Peyer's patch (tissue), 4 donors: ENCODE measurements around the gene RBPJ. TPM values are rescaled to one million over a fixed set of nuclear protein-coding genes. Genes with fewer than 3 reads are reported as not detected.

Experiments
- DNase-seq, 3 donors: peaks; one replicate each; pipeline ENCODE4 v3.0.0-alpha.2; 2017 to 2019
- H3K27ac ChIP-seq, 4 donors: fragments of 200-600 bp; sonication (generic); one replicate each; pipeline ENCODE4 v1.5.1; 2016 to 2019
- H3K27me3 ChIP-seq, 2 donors: fragments of 200-600 bp; sonication (generic); one replicate each; pipeline ENCODE4 v1.5.1; 2019
- H3K36me3 ChIP-seq, 3 donors: fragments of 200-600 bp; sonication (generic); one replicate each; pipeline ENCODE4 v1.5.1; 2016 to 2019
- H3K4me1 ChIP-seq, 4 donors: fragments of 200-600 bp; sonication (generic); one replicate each; pipeline ENCODE4 v1.5.1; 2016 to 2019
- H3K4me3 ChIP-seq, 4 donors: fragments of 200-600 bp; sonication (generic); 1 replicate in 3 of 4; 2 replicates in 1 of 4; pipeline ENCODE4 v1.5.1; 2016 to 2019; ENCODE audit warnings: mild to moderate bottlenecking in 1 of 4
- H3K9me3 ChIP-seq, 4 donors: fragments of 200-600 bp; sonication (generic); one replicate each; pipeline ENCODE4 v1.5.1; 2016 to 2019; ENCODE audit warnings: mild to moderate bottlenecking in 1 of 4
- POLR2A ChIP-seq, 2 donors: fragments of 450-650 bp; IDR thresholded peaks; one replicate each; pipeline ENCODE4 v1.5.1; 2017; ENCODE audit warnings: antibody characterized with exemption in 2 of 2, mild to moderate bottlenecking in 2 of 2, moderate library complexity in 2 of 2
- total RNA-seq, 4 donors: library from RNA; depleted of rRNA; stranded (reverse); fragments of >200 nt; gene quantifications; one replicate each; pipeline ENCODE4 v1.1.0, GENCODE V29; 2016
- TF ChIP-seq, protein P1 (sequence below), 6 experiments: fragments of 450-650 bp in 4 of 6; fragments of 200-600 bp in 2 of 6; sonication (generic) in 1 of 6; IDR thresholded peaks; one replicate each; pipeline ENCODE4 v1.5.1; 2017 to 2019; ENCODE audit warnings: antibody characterized with exemption in 6 of 6, mild to moderate bottlenecking in 3 of 6, moderate library complexity in 1 of 6

RBPJ gene
- total RNA-seq, 4 donors from 2014 or later, result 27.6 to 105 (median 42.8) TPM

- DNase-seq, result no peak
- TF ChIP-seq, protein P1, sequence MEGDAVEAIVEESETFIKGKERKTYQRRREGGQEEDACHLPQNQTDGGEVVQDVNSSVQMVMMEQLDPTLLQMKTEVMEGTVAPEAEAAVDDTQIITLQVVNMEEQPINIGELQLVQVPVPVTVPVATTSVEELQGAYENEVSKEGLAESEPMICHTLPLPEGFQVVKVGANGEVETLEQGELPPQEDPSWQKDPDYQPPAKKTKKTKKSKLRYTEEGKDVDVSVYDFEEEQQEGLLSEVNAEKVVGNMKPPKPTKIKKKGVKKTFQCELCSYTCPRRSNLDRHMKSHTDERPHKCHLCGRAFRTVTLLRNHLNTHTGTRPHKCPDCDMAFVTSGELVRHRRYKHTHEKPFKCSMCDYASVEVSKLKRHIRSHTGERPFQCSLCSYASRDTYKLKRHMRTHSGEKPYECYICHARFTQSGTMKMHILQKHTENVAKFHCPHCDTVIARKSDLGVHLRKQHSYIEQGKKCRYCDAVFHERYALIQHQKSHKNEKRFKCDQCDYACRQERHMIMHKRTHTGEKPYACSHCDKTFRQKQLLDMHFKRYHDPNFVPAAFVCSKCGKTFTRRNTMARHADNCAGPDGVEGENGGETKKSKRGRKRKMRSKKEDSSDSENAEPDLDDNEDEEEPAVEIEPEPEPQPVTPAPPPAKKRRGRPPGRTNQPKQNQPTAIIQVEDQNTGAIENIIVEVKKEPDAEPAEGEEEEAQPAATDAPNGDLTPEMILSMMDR (IDR thresholded peaks at IDR 0.05), result no peak
- TF ChIP-seq POLR2A (IDR thresholded peaks at IDR 0.05), result no peak
- Histone ChIP-seq H3K4me1 (no peaks in the 10 kb centered on the region), H3K4me3 (no peak overlapping the region), H3K9me3 (no peaks in the 10 kb centered on the region), H3K27ac (no peak overlapping the region), H3K27me3 (no peaks in the 10 kb centered on the region), H3K36me3 (no peaks in the 10 kb centered on the region)
Observed at GRCh38 chr4:26298198-26298947, 22.4 kb upstream of the RBPJ start.

DNA sequence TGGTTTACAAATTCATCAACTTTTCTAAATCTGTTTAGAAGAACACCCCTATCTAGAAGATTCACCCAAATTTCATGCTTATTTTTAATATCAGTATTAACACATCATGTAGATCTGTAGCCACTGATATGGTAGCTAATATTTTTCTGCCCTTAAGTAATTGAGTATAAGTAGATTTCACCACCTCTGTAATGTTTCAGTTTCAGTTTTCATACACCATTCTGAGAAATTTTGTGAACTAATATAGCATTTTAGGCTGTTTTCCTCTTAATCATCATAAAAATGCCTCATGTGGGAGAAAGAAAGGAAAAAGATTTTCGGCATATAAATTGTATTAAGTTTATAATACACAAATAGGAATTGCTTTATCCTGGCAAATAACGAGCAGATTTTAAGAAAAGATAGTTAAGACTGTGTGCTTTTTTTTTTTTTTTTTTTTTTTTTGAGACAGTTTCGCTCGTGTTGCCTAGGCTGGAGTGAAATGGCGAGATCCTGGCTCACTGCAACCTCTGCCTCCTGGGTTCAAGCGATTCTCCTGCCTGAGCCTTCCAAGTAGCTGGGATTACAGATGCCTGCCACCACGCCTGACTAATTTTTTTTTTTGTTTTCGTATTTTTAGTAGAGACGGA lies 21.4 kb upstream of the RBPJ start:
- Histone ChIP-seq H3K4me1 (no peaks in the 10 kb centered on the region), H3K27me3 (no peaks in the 10 kb centered on the region), H3K36me3 (no peaks in the 10 kb centered on the region), H3K4me3 (no peak overlapping the region), H3K9me3 (no peaks in the 10 kb centered on the region), H3K27ac (no peak overlapping the region)
- TF ChIP-seq POLR2A (IDR thresholded peaks at IDR 0.05), result no peak
- TF ChIP-seq, protein P1 (IDR thresholded peaks at IDR 0.05), result no peak
- DNase-seq, result no peak

GRCh38 chr4:26300314-26301307 lies 20.2 kb upstream of the RBPJ start:
- Histone ChIP-seq H3K4me3 (no peak overlapping the region), H3K36me3 (no peaks in the 10 kb centered on the region), H3K27me3 (no peaks in the 10 kb centered on the region), H3K27ac (no peak overlapping the region), H3K9me3 (no peaks in the 10 kb centered on the region), H3K4me1 (no peaks in the 10 kb centered on the region)
- no peak for DNase-seq
- no peak for TF ChIP-seq POLR2A (IDR thresholded peaks at IDR 0.05)
- TF ChIP-seq, protein P1 (IDR thresholded peaks at IDR 0.05), result no peak

DNA sequence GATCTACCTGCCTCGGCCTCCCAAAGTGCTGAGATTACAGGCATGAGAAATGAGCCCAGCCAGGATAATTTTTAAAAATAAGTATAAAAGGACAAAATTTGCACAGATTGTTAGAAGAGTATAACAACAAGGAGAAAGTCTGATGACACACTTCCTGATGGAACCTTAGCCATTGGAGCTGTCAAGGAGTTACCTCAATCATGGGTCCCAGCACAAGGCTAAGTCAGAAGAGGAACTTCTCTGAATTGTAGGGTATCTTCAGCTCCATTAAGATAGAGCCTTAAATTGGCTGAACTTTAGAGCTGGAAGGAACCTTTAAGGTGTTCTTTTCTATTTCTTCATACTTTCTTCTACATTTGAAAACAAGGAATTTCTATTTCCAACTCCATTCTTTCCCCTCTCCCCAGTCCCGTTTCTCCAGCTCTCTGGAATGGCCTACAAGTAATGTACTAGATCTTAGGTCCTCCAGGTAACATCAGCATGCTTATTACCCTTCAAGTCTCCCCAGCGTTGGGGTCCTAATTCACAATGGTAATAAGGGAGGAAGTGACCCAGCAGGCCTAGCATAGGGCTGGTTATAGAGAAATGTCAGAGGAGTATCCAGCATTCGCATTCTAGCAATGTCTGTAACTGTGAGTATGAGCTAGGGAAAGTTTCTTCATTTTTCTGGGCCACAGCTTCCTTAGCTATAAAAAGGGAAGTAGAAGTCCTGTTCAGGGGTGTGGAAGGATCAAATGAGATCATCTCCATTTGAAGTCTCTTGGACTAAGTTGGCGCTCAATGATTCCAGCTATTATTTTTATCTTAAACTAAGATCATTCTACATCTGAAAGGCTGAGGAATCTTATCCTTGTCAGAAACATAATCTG lies 18.5 kb upstream of the RBPJ start:
- H3K9me3 ChIP-seq, result no peaks in the 10 kb centered on the region
- no peak overlapping the region for H3K4me3 ChIP-seq
- H3K4me1 ChIP-seq, result no peaks in the 10 kb centered on the region
- H3K27ac ChIP-seq, result no peak overlapping the region
- TF ChIP-seq, protein P1 (IDR thresholded peaks at IDR 0.05), result no peak
- TF ChIP-seq POLR2A (IDR thresholded peaks at IDR 0.05), result no peak
- DNase-seq, result no peak
- H3K27me3 ChIP-seq, result no peaks in the 10 kb centered on the region
- H3K36me3 ChIP-seq, result no peaks in the 10 kb centered on the region

DNA sequence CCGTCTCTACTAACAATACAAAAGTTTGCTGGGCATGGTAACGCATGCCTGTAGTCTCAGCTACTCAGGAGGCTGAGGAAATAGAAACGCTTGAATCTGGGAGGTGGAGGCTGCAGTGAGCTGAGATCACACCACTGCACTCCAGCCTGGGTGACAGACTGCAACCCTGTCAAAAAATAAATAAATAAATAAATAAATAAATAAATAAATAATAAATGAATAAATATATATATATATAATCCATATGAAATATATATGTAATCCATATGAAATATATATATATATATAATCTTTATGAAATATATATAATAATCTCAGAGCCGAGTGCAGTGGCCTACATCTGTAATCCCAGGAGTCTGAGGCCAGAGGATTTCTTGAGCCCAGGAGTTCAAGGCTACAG lies 17.8 kb upstream of the RBPJ start:
- Histone ChIP-seq H3K9me3 (no peaks in the 10 kb centered on the region), H3K4me3 (no peak overlapping the region), H3K27ac (no peak overlapping the region), H3K4me1 (no peaks in the 10 kb centered on the region), H3K27me3 (no peaks in the 10 kb centered on the region), H3K36me3 (no peaks in the 10 kb centered on the region)
- TF ChIP-seq, protein P1 (IDR thresholded peaks at IDR 0.05), result no peak
- no peak for TF ChIP-seq POLR2A (IDR thresholded peaks at IDR 0.05)
- DNase-seq, result no peak
